SU-DHL-6 (cell line): ENCODE results near the gene ZNF335.
"Not testable (repeated sequence)": the region's sequence is repeated elsewhere in the genome, so short reads cannot be mapped to it uniquely, and the experiment has no call there.

Source experiments
- H2AFZ ChIP-seq: fragments of 200-600 bp; sonication (generic); 2 replicates; pipeline ENCODE4 v1.6.1; 2014; ENCODE audit warnings: low read depth, mild to moderate bottlenecking, moderate library complexity, mixed read lengths, antibody characterized with exemption, low read length; ENCODE audit not compliant: severe bottlenecking
- H3F3A ChIP-seq: fragments of 200-600 bp; shearing (Covaris generic); 2 replicates; pipeline ENCODE4 v1.6.0; 2016; ENCODE audit warnings: antibody characterized with exemption, mild to moderate bottlenecking; ENCODE audit not compliant: insufficient read depth
- H3K27ac ChIP-seq: fragments of 200-600 bp; sonication (generic); 2 replicates; pipeline ENCODE4 v1.5.1; 2016; ENCODE audit warnings: low read depth, mild to moderate bottlenecking, low read length, moderate library complexity, mixed read lengths
- H3K27me3 ChIP-seq: fragments of 200-600 bp; sonication (generic), shearing (Covaris generic); 2 replicates; pipeline ENCODE4 v1.6.0; 2014; ENCODE audit warnings: mild to moderate bottlenecking, low read length
- H3K36me3 ChIP-seq: fragments of 200-600 bp; sonication (generic); 2 replicates; pipeline ENCODE4 v1.6.1; 2014; ENCODE audit warnings: mild to moderate bottlenecking, low read length, mixed read lengths
- H3K4me2 ChIP-seq: fragments of 300-600, 200-600 bp; shearing (Covaris generic), sonication (generic); 2 replicates; pipeline ENCODE4 v1.6.0; 2014; ENCODE audit warnings: low read length, low read depth, mild to moderate bottlenecking; ENCODE audit not compliant: poor library complexity, severe bottlenecking
- H3K4me3 ChIP-seq: fragments of 200-600 bp; sonication (generic); 2 replicates; pipeline ENCODE4 v1.5.1; 2014; ENCODE audit warnings: antibody characterized with exemption, low read length, mild to moderate bottlenecking, mixed read lengths; ENCODE audit not compliant: insufficient read depth, poor library complexity, severe bottlenecking
- H3K79me2 ChIP-seq: fragments of 200-600 bp; sonication (generic); 2 replicates; pipeline ENCODE4 v1.6.1; 2014; ENCODE audit warnings: mild to moderate bottlenecking, low read length, moderate library complexity; ENCODE audit not compliant: insufficient read depth
- H3K9ac ChIP-seq: fragments of 200-600 bp; sonication (generic); 2 replicates; pipeline ENCODE4 v1.7.0; 2014; ENCODE audit warnings: mild to moderate bottlenecking, low read length
- H3K9me2 ChIP-seq: fragments of 200-600 bp; sonication (generic); replicated peaks from 2 replicates; pipeline ENCODE4 v1.6.1; 2014; ENCODE audit warnings: low read length; ENCODE audit not compliant: insufficient read depth
- H3K9me3 ChIP-seq: fragments of 200-600 bp; sonication (generic); 2 replicates; pipeline ENCODE4 v1.6.1; 2014; ENCODE audit warnings: low read length, mixed read lengths; ENCODE audit not compliant: insufficient read depth
- H4K20me1 ChIP-seq: fragments of 200-600 bp; sonication (generic); 2 replicates; pipeline ENCODE4 v1.6.1; 2014; ENCODE audit warnings: low read depth, mild to moderate bottlenecking, antibody characterized with exemption, low read length, moderate library complexity, mixed read lengths
- CTCF ChIP-seq: fragments of 200-600 bp; sonication (generic); IDR thresholded peaks from one replicate; pipeline ENCODE4 v1.5.1; 2017; ENCODE audit warnings: antibody characterized with exemption, mild to moderate bottlenecking, low read length, moderate library complexity; ENCODE audit not compliant: insufficient read depth, poor library complexity, severe bottlenecking
- EZH2phosphoT487 ChIP-seq: fragments of 200-600 bp; sonication (generic), shearing (Covaris generic); conservative IDR thresholded peaks from 2 replicates; pipeline ENCODE4 v1.6.1; 2018; ENCODE audit warnings: mild to moderate bottlenecking, antibody characterized with exemption, low read length, moderate library complexity, mixed read lengths

Gene ZNF335

GRCh38 chr20:45993197-45993951, 21.4 kb upstream of the ZNF335 start:
- TF ChIP-seq CTCF (no peak), EZH2phosphoT487 (no peak)

GRCh38 chr20:45991616-45992015, 19.6 kb upstream of the ZNF335 start:
- H4K20me1 ChIP-seq: no peaks in the 10 kb centered on the region
- no peak overlapping the region for H2AFZ ChIP-seq
- H3K27ac ChIP-seq: no peak overlapping the region
- H3K9me3 ChIP-seq: no peaks in the 10 kb centered on the region
- H3K4me2 ChIP-seq: no peak overlapping the region
- no peaks in the 10 kb centered on the region for H3F3A ChIP-seq
- no peaks in the 10 kb centered on the region for H3K79me2 ChIP-seq
- H3K9ac ChIP-seq: no peak overlapping the region
- no peaks in the 10 kb centered on the region for H3K27me3 ChIP-seq
- H3K9me2 ChIP-seq: no peaks in the 10 kb centered on the region
- no peaks in the 10 kb centered on the region for H3K36me3 ChIP-seq
- H3K4me3 ChIP-seq: no peak overlapping the region
- TF ChIP-seq CTCF: no peak
- TF ChIP-seq EZH2phosphoT487: no peak

More at GRCh38 chr20:45993197-45993951, 21.4 kb upstream of the ZNF335 start:
- Histone ChIP-seq H3K4me2 (no peak overlapping the region), H3K9me2 (no peaks in the 10 kb centered on the region), H4K20me1 (no peaks in the 10 kb centered on the region), H3K36me3 (no peaks in the 10 kb centered on the region), H2AFZ (no peak overlapping the region), H3K9ac (no peak overlapping the region), H3K4me3 (no peak overlapping the region), H3K27ac (no peak overlapping the region), H3K79me2 (no peaks in the 10 kb centered on the region), H3F3A (no peaks in the 10 kb centered on the region), H3K9me3 (no peaks in the 10 kb centered on the region), H3K27me3 (no peaks in the 10 kb centered on the region)

- not testable (repeated sequence) for H3K27ac ChIP-seq, H3K9me2 ChIP-seq, H3K79me2 ChIP-seq, H3K9me3 ChIP-seq, H3K27me3 ChIP-seq, H3K9ac ChIP-seq, H3K4me3 ChIP-seq, H2AFZ ChIP-seq, H3F3A ChIP-seq, H4K20me1 ChIP-seq, H3K4me2 ChIP-seq, H3K36me3 ChIP-seq
These were observed 16.8 kb upstream of the ZNF335 start for GRCh38 chr20:45988830-45989229.

- Histone ChIP-seq H4K20me1 (no peaks in the 10 kb centered on the region), H3K4me3 (no peak overlapping the region), H3F3A (no peaks in the 10 kb centered on the region), H3K9me3 (no peaks in the 10 kb centered on the region), H3K4me2 (no peak overlapping the region), H2AFZ (no peak overlapping the region), H3K36me3 (no peaks in the 10 kb centered on the region), H3K27me3 (no peaks in the 10 kb centered on the region), H3K9ac (no peak overlapping the region), H3K27ac (no peak overlapping the region), H3K9me2 (no peaks in the 10 kb centered on the region), H3K79me2 (no peaks in the 10 kb centered on the region)
- no peak for TF ChIP-seq EZH2phosphoT487
- peak; percentile 69 for TF ChIP-seq CTCF
These were observed 15.2 kb upstream of the ZNF335 start for GRCh38 chr20:45987108-45987780.
